ENCODE results near the gene SYT3. TPM values are rescaled to one million over a fixed set of nuclear protein-coding genes. Genes with fewer than 3 reads are reported as not detected.
"Not testable (repeated sequence)": the region's sequence is repeated elsewhere in the genome, so short reads cannot be mapped to it uniquely, and the experiment has no call there.

Gene SYT3
- total RNA-seq, 6 experiments from 2014 or later, result not detected

DNA sequence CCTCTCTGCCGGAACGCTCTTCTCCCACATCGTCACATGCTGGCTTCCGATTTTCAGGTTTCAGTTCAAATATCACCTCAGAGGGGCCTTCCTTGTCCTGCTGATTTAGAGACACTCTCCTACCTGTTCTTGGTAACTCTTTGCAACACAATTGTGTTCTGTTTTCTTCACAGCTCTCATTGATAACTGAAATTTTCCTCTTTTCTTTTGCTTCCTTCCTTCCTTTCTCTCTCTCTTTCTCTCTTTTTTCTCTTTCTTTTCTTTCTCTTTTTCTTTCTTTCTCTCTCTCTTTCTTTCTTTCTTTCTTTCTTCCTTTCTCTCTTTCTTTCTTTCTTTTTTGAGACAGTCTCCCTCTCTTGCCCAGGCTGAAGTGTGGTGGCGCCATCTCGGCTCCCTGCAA, 59.4 kb downstream of the SYT3 start:
- H3K9me3 Mint-ChIP-seq, result no peaks in the 10 kb centered on the region; the same call in 1 of the 2 replicates
- no peak overlapping the region for H3K27ac Mint-ChIP-seq
- peaks cover 16% of the 10 kb centered on the region for H3K27me3 Mint-ChIP-seq (ENCODE audit: insufficient read depth)
- TF ChIP-seq, protein P1, sequence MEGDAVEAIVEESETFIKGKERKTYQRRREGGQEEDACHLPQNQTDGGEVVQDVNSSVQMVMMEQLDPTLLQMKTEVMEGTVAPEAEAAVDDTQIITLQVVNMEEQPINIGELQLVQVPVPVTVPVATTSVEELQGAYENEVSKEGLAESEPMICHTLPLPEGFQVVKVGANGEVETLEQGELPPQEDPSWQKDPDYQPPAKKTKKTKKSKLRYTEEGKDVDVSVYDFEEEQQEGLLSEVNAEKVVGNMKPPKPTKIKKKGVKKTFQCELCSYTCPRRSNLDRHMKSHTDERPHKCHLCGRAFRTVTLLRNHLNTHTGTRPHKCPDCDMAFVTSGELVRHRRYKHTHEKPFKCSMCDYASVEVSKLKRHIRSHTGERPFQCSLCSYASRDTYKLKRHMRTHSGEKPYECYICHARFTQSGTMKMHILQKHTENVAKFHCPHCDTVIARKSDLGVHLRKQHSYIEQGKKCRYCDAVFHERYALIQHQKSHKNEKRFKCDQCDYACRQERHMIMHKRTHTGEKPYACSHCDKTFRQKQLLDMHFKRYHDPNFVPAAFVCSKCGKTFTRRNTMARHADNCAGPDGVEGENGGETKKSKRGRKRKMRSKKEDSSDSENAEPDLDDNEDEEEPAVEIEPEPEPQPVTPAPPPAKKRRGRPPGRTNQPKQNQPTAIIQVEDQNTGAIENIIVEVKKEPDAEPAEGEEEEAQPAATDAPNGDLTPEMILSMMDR (IDR thresholded peaks at IDR 0.05), result no peak
- peaks cover 7% of the 10 kb centered on the region; the same call in 1 of the 2 replicates for H3K4me1 Mint-ChIP-seq (ENCODE audit: low read depth)
- H3K4me3 Mint-ChIP-seq, result no peak overlapping the region
- no peaks in the 10 kb centered on the region for H3K36me3 Mint-ChIP-seq (ENCODE audit: low read depth)
- DNase-seq, result no peak

DNA sequence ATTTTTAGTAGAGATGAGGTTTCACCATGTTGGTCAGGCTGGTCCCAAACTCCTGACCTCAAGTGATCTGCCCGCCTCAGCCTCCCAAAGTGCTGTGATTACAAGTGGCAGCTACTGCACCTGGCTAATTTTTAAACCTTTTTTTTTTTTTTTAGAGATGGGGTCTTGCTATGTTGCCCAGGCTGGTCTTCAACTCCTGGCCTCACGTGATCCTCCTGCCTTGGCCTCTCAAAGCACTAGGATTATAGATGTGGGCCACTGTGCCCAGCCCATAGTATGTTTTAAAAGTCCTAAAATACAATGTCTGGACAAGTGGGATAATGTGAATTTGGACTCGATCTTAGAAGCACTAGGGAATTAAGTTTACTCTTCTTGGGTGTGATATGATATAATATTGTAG, 62.9 kb downstream of the SYT3 start:
- not testable (repeated sequence) for H3K27ac Mint-ChIP-seq; H3K36me3 Mint-ChIP-seq (ENCODE audit: low read depth); H3K9me3 Mint-ChIP-seq; DNase-seq; H3K4me3 Mint-ChIP-seq; H3K4me1 Mint-ChIP-seq (ENCODE audit: low read depth)
- H3K27me3 Mint-ChIP-seq (ENCODE audit: insufficient read depth), result peaks cover 24% of the 10 kb centered on the region

DNA sequence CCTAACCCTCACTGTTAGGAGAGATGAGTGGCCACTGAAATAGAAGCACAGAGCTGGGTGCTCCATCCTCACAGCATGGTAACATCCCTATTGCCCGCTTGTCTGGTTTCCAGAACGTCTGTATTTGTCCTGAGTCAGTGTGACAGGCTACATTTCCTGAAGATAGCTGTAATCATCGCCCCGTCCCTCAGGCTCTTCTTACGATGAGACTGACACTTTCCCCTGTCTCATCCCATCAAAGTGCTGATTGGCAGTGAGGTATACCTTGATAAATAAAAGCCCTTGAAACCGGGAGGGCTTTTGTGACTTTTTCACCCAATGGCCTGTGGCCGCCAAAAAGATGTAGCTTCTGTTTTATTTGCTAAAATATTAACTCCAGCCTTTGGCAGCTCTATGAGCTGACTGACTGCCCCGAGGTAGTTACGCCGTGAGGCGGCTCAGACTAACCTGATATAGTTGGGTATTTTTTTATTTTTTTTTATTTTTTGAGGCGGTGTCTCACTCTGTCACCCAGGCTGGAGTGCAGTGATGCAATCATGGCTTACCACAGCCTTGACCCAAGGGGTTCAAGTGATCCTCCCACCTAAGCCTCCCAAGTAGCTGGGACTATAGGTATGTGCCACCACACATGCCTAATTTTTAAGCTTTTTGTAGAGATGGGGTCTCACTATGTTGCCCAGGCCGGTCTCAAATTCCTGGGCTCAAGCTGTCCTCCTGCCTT, 65.8 kb downstream of the SYT3 start:
- H3K36me3 Mint-ChIP-seq (ENCODE audit: low read depth), result no peaks in the 10 kb centered on the region
- peaks cover 34% of the 10 kb centered on the region for H3K27me3 Mint-ChIP-seq (ENCODE audit: insufficient read depth)
- TF ChIP-seq, protein P1 (IDR thresholded peaks at IDR 0.05), result no peak
- no peaks in the 10 kb centered on the region for H3K4me1 Mint-ChIP-seq (ENCODE audit: low read depth)
- no peaks in the 10 kb centered on the region for H3K9me3 Mint-ChIP-seq
- DNase-seq, result no peak
- no peak overlapping the region for H3K27ac Mint-ChIP-seq
- no peak overlapping the region for H3K4me3 Mint-ChIP-seq

Other genes with a start within 250 kb of the SYT3 start
- gene SPIB, start 220.9 kb downstream of the SYT3 start, total RNA-seq (2021; fragmentation: NEBNext Ultra II Directional; extraction: Animal tissue kit (Norgen Biotek cat#: 25700)), result not detected
- not detected for gene MYBPC2, start 207.0 kb downstream of the SYT3 start, total RNA-seq (2021; fragmentation: NEBNext Ultra II Directional; extraction: Animal tissue kit (Norgen Biotek cat#: 25700))
- 100 to 1,000 TPM in 2 of 6 experiments, 10 to 100 TPM in 4; 49.1 to 113 (median 55.2) TPM for gene EMC10, start 163.4 kb downstream of the SYT3 start, total RNA-seq (2021; fragmentation: NEBNext Ultra II Directional; extraction: Animal tissue kit (Norgen Biotek cat#: 25700))
- 1 to 10 TPM in 1 of 6 experiments, under 1 TPM in 4, not detected in 1; 0.16 to 1.5 (median 0.28) TPM for gene GARIN5A, start 163.0 kb downstream of the SYT3 start, total RNA-seq (2021; fragmentation: NEBNext Ultra II Directional; extraction: Animal tissue kit (Norgen Biotek cat#: 25700))
- 10 to 100 TPM; 62.7 to 86.3 (median 72.8) TPM for gene JOSD2, start 128.7 kb downstream of the SYT3 start, total RNA-seq (2021; fragmentation: NEBNext Ultra II Directional; extraction: Animal tissue kit (Norgen Biotek cat#: 25700))
- not detected for gene ASPDH, start 126.0 kb downstream of the SYT3 start, total RNA-seq (2021; fragmentation: NEBNext Ultra II Directional; extraction: Animal tissue kit (Norgen Biotek cat#: 25700))
- under 1 TPM; 0.07 to 0.14 (median 0.08) TPM for gene LRRC4B, start 71.4 kb downstream of the SYT3 start, total RNA-seq (2021; fragmentation: NEBNext Ultra II Directional; extraction: Animal tissue kit (Norgen Biotek cat#: 25700))
- under 1 TPM in 3 of 6 experiments, not detected in 3; 0.64 to 0.94 (median 0.68) TPM for gene C19orf81, start 9.6 kb upstream of the SYT3 start, total RNA-seq (2021; fragmentation: NEBNext Ultra II Directional; extraction: Animal tissue kit (Norgen Biotek cat#: 25700))
- 10 to 100 TPM in 4 of 6 experiments, 1 to 10 TPM in 2; 5.4 to 16.7 (median 14.7) TPM for gene SHANK1, start 79.9 kb upstream of the SYT3 start, total RNA-seq (2021; fragmentation: NEBNext Ultra II Directional; extraction: Animal tissue kit (Norgen Biotek cat#: 25700))
- gene CLEC11A, start 83.5 kb upstream of the SYT3 start, total RNA-seq (2021; fragmentation: NEBNext Ultra II Directional; extraction: Animal tissue kit (Norgen Biotek cat#: 25700)), result 100 to 1,000 TPM; 140 to 182 (median 164) TPM
- gene GPR32, start 130.6 kb upstream of the SYT3 start, total RNA-seq (2021; fragmentation: NEBNext Ultra II Directional; extraction: Animal tissue kit (Norgen Biotek cat#: 25700)), result not detected
- not detected for gene ACP4, start 150.5 kb upstream of the SYT3 start, total RNA-seq (2021; fragmentation: NEBNext Ultra II Directional; extraction: Animal tissue kit (Norgen Biotek cat#: 25700))
- not detected for gene KLK1, start 183.9 kb upstream of the SYT3 start, total RNA-seq (2021; fragmentation: NEBNext Ultra II Directional; extraction: Animal tissue kit (Norgen Biotek cat#: 25700))
- not detected for gene KLK15, start 193.7 kb upstream of the SYT3 start, total RNA-seq (2021; fragmentation: NEBNext Ultra II Directional; extraction: Animal tissue kit (Norgen Biotek cat#: 25700))
- gene KLK3, start 215.0 kb upstream of the SYT3 start, total RNA-seq (2021; fragmentation: NEBNext Ultra II Directional; extraction: Animal tissue kit (Norgen Biotek cat#: 25700)), result not detected
- gene KLK2, start 233.6 kb upstream of the SYT3 start, total RNA-seq (2021; fragmentation: NEBNext Ultra II Directional; extraction: Animal tissue kit (Norgen Biotek cat#: 25700)), result not detected